ENCODE measurements around the gene UVRAG.

UVRAG gene

GRCh38 chr11:75810637-75811390, 4.2 kb upstream of the UVRAG start:
- no peak for DNase-seq

- no peak for DNase-seq
Measured at GRCh38 chr11:75811485-75811884, 3.5 kb upstream of the UVRAG start.

- no peak for DNase-seq
Measured at GRCh38 chr11:75812542-75813040, 2.4 kb upstream of the UVRAG start.

GRCh38 chr11:75813124-75813523, 1.9 kb upstream of the UVRAG start:
- DNase-seq = no peak

GRCh38 chr11:75813622-75814039, 1.4 kb upstream of the UVRAG start:
- no peak for DNase-seq

- DNase-seq = no peak
Measured at GRCh38 chr11:75814363-75814676, 690 bp upstream of the UVRAG start.

- peak in 1 of 2 experiments; percentile 46 for DNase-seq
Measured at GRCh38 chr11:75815345-75816168, 547 bp downstream of the UVRAG start.

GRCh38 chr11:75816561-75817239, 1.7 kb downstream of the UVRAG start:
- no peak for DNase-seq

- DNase-seq = no peak
Measured at GRCh38 chr11:75820645-75821044, 5.6 kb downstream of the UVRAG start.

- DNase-seq = no peak
Measured at GRCh38 chr11:75821202-75821601, 6.2 kb downstream of the UVRAG start.

- DNase-seq = no peak
Measured at GRCh38 chr11:75822541-75822940, 7.5 kb downstream of the UVRAG start.

GRCh38 chr11:75823415-75823814, 8.4 kb downstream of the UVRAG start:
- DNase-seq = no peak

GRCh38 chr11:75823946-75824345, 8.9 kb downstream of the UVRAG start:
- no peak for DNase-seq

GRCh38 chr11:75826461-75827230, 11.6 kb downstream of the UVRAG start:
- no peak for DNase-seq

- DNase-seq = no peak
Measured at GRCh38 chr11:75827562-75827961, 12.6 kb downstream of the UVRAG start.

- DNase-seq = no peak
Measured at GRCh38 chr11:75831915-75832502, 17.0 kb downstream of the UVRAG start.

- DNase-seq = no peak
Measured at GRCh38 chr11:75834728-75835127, 19.7 kb downstream of the UVRAG start.

GRCh38 chr11:75836417-75836816, 21.4 kb downstream of the UVRAG start:
- DNase-seq = no peak

- DNase-seq = no peak
Measured at GRCh38 chr11:75839851-75840250, 24.8 kb downstream of the UVRAG start.

- DNase-seq = no peak
Measured at GRCh38 chr11:75840522-75840921, 25.5 kb downstream of the UVRAG start.

- no peak for DNase-seq
Measured at GRCh38 chr11:75841739-75842138, 26.7 kb downstream of the UVRAG start.

GRCh38 chr11:75845324-75845723, 30.3 kb downstream of the UVRAG start:
- DNase-seq = no peak
